NCI-H1930 (cell line): ENCODE data around the gene HIVEP3.

Experiments used
- DNase-seq, 2 experiments: peaks; one replicate each; lab custom pipeline; 2025; lab: John Stamatoyannopoulos, UW

The HIVEP3 gene

GRCh38 chr1:41683681-41684500, 234.8 kb downstream of the HIVEP3 start:
- no peak for DNase-seq

- no peak for DNase-seq
These were observed 235.7 kb downstream of the HIVEP3 start for GRCh38 chr1:41682845-41683625.

DNA sequence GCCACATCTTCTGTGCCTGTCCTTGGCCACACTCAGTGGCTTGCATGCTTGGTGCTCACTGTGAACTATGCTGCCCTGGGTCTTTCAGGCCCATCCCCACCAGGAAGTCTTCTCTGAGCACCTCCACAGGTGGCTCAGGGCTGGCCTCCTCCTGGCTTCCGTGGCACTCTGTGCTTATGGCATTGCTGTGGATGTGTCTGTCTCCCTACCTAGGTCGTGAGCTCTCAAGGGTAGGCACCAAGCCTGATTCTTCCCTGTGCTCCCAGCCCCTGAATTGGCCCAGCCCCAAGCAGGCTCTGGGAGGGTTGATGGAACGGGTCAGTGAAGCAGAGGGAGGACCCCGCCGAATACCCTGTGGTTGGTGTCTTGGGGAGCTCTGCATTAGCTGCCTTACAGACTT, 236.6 kb downstream of the HIVEP3 start:
- no peak for DNase-seq

GRCh38 chr1:41681331-41682098, 237.2 kb downstream of the HIVEP3 start:
- no peak for DNase-seq

- DNase-seq = no peak
These were observed 238.7 kb downstream of the HIVEP3 start for GRCh38 chr1:41679994-41680393.

- no peak for DNase-seq
These were observed 239.2 kb downstream of the HIVEP3 start for GRCh38 chr1:41679531-41679930.

DNA sequence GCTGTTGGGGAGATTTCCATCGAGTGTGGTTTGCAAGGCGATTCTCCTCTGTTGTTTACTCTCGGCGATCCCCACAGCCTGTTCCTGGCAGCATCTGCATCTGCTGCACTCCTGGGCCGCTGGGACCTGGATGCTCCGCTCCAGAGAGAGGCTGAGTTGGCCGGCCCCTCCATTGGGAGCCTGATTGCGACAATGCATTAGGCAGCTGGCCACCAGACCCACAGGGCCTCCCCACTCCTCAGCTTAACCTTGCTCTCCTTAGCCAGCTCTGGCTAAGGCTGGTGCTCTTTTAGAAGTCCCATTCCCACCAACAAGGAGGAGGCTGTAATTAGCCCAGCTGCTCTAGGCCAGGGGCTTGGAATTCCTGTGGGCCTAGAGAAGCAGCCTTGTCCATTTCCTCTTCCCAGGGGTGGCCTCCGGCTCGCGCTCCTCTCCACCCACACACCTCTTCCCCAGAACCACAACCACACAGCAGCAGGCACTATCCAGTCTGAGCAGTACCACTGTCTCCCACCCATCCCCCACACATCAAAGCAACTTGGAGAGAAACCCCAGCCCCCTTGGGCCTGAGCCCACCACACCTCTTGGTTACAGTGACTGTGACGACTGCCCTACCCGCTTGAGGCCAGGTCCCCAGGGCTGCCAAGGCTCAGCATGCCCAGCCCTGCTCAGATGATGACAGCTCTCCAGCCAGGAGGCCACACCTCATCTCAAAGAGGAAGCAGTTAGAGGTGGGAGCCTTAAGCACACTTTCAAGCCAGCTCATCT, 240.4 kb downstream of the HIVEP3 start:
- no peak for DNase-seq

DNA sequence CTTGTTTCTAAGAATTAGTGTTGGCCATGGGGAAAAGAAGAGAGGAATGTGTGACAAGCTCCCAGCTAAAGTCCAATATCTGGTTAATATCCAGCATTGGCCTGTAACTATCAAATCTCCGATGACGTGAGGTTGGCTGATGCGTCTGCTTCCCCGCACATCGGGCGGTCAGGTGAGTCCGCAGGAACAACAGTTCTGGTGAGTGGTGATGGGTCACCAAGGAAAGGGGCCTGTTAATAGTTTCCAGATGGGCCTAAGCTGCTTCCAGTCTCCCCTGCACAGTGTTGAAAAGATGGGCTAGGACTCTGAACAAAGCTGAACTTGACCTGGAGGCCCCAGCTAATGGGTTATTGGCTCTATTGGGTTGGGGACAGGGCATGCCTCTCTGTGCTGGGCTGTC, 241.1 kb downstream of the HIVEP3 start:
- no peak for DNase-seq

DNA sequence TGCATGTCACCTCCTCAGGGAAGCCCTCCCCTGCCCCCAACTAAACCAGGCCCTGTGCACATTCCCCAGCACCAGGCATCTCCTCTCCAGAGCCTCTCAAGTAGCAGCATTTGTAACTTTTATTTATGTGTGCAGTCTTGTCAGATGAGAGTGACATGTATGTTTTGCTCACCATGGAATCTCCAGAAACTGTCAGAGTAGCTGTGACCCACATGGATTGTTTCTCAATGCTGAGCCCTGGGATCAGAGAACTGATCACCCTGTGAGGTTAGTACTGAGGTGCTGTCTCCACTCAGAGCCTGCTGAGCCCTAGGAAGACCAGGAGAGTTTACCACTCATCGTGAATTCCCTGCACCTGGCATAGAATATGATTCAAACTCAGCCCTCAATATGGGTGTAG, 243.3 kb downstream of the HIVEP3 start:
- no peak for DNase-seq

DNA sequence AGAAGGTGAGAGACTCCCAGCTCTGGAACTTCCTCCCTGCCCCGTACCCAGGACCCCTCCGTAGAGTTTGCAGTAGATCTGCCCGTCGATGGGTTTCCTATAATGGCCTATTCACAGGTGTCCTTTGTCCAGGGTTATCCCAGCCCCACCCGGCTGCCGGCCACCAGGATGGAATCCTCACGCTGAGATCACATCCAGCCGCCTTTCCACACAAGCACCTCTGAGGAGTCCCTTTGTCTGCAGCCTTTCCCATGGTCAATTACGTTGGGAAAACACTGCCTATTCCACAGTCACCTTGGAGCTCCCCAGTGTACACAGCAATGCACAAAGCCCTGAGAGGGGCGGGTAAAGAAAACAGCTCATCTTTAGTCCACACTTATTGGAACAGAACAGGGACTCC, 244.2 kb downstream of the HIVEP3 start:
- no peak for DNase-seq

DNA sequence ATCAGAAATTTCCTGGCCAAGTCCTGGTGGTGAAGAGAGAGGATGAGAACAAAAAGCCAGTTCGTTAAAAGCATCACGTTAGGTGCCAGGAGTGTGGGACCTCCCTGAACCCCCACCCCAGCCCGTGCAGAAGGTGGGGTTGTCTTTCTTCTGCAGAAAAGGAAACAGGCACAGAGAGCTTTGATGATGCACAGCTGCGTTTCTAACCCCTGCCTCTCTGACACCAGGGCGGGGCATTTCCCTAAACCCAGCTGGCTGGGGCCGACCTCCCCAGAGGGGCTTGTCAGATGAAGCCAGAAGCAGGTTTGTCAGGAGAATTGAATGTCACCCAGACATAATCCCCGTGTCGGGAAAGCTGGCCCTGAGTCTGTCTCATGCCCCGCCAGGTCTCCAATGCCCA, 244.9 kb downstream of the HIVEP3 start:
- DNase-seq = no peak

- DNase-seq = no peak
These were observed 245.3 kb downstream of the HIVEP3 start for GRCh38 chr1:41673378-41673777.

- no peak for DNase-seq
These were observed 245.9 kb downstream of the HIVEP3 start for GRCh38 chr1:41672641-41673361.

- no peak for DNase-seq
These were observed 246.5 kb downstream of the HIVEP3 start for GRCh38 chr1:41672173-41672572.

DNA sequence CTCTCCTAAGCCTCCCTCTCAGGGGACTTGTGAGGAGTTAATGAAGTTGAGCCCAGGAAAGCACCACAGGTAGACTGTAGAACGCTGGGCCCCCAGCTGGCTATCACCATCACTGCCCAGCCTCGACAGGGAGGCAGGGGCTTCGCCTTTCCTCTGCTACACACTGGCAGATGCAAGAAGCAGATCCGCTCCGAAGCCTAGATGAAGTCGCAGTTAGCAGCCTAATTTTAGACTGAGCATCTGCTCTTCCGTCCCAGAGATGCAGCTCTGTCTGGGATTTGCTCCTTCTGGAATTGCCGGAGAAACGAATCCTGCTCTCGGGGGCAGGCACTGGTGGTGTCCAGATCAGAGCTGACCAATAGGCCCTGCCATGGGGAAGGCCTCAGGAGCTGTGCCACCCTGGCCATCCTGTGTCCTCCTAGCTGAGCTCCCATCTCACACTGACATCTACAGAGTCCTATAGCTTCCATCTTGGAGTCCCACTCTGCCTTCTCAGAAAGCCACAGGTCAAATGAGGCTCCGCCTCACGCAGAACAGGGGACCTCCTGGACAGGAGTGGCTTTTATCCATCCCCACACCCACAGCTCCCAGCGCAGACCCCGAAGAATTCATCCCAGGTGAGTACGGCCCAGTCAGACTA, 247.5 kb downstream of the HIVEP3 start:
- DNase-seq = no peak

- DNase-seq = no peak
These were observed 248.3 kb downstream of the HIVEP3 start for GRCh38 chr1:41670217-41670957.

DNA sequence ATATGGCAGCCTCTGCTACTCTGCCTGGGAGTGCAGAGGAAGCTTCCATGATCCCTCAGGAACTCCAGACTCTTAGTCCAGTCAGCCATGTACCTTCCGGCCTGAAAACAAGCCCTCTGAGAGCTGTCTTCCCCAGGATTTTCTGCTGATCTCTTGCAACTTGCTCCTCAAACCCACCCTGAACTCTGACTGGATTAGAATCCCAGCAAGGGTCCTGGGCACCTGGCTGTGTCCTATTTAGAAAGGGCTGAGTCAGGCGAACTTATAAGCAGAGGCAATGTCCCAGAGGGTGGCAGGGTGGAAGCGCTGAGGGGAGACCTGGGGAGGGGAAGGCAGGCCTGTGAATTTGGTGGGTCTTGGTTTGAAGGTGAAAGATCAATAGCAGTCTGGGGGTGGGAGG, 249.8 kb downstream of the HIVEP3 start:
- DNase-seq = no peak

DNA sequence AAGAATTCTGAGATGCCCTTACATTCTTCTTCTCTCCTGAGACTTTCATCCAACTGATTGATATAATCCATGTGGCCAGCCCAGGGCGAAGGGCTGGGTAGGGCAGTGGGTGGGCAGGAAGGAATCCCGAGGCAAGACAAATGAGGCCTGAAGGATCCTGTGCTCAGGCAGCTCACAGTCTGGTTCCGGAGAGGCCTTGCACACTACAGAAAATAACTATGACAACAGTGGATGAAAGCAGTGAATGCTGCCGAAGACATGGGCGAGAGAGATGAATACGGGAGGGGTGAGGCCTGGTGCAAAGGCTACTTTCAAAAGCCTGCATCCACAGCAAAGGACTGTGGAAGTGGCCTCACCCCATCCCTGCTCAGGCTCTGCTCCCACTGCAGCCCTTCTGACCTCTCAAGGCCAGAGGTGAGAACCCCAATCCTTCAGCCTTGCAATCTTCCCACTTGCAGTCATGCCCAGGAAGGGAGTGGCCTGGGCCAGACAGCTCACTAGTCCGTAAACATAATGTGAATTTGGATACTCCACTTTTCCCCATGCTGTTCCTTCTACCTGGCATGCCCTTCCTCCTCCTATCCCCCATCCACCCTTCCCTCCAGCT, 250.6 kb downstream of the HIVEP3 start:
- DNase-seq = no peak

- no peak for DNase-seq
These were observed 251.6 kb downstream of the HIVEP3 start for GRCh38 chr1:41666981-41667631.
